H1 (cell line): ENCODE results near the gene DGAT2. TPM values are rescaled to one million over a fixed set of nuclear protein-coding genes. Genes with fewer than 3 reads are reported as not detected.

Experiments
- CTCF ChIA-PET: fragments of 300-600 bp; sonication (Branson Sonifier 250); formaldehyde crosslinking; loops from one replicate; lab custom pipeline; 2021; ENCODE audit not compliant: partially characterized antibody; lab: Charles Lee
- POLR2A ChIA-PET: fragments of 300-600 bp; sonication (Branson Sonifier 250); formaldehyde crosslinking; loops from one replicate; lab custom pipeline; 2021; ENCODE audit warnings: inconsistent platforms; ENCODE audit not compliant: partially characterized antibody; lab: Charles Lee
- DNase-seq, 2 experiments: peaks; one replicate each; pipeline versions ENCODE4 v3.0.0 to v3.0.0-alpha.2; 2010 to 2022; ENCODE audit warnings: low spot score in 2 of 2, low read depth in 1 of 2, mixed read lengths in 1 of 2
- FAIRE-seq: peaks from 2 replicates; lab custom pipeline; 2011; peaks lifted over from hg19 to GRCh38; lab: Jason Lieb, UNC
- H2AFZ ChIP-seq: 2 replicates; pipeline ENCODE4 v1.8.1; 2012; ENCODE audit warnings: low read length, inconsistent platforms
- H2AK5ac ChIP-seq: 2 replicates; pipeline ENCODE4 v1.6.1; 2013; ENCODE audit warnings: low read depth, low read length
- H2BK120ac ChIP-seq: replicated peaks from 2 replicates; pipeline ENCODE3; 2013; ENCODE audit warnings: low read depth, low read length, inconsistent platforms
- H2BK12ac ChIP-seq: 2 replicates; pipeline ENCODE4 v1.6.1; 2013; ENCODE audit warnings: low read depth, low read length
- H2BK15ac ChIP-seq: 2 replicates; pipeline ENCODE4 v1.6.1; 2013; ENCODE audit warnings: low read length
- H2BK20ac ChIP-seq: 2 replicates; pipeline ENCODE4 v1.6.1; 2013; ENCODE audit warnings: low read length
- H2BK5ac ChIP-seq: 2 replicates; pipeline ENCODE4 v1.6.1; 2013; ENCODE audit warnings: low read depth, low read length
- H3K14ac ChIP-seq: 2 replicates; pipeline ENCODE4 v1.6.1; 2013; ENCODE audit warnings: inconsistent platforms; ENCODE audit not compliant: insufficient read length
- H3K18ac ChIP-seq: 2 replicates; pipeline ENCODE4 v1.6.1; 2013; ENCODE audit warnings: low read length; ENCODE audit errors: extremely low read depth
- H3K23ac ChIP-seq: 2 replicates; pipeline ENCODE4 v1.6.1; 2013; ENCODE audit warnings: inconsistent platforms; ENCODE audit not compliant: insufficient read length
- H3K23me2 ChIP-seq: 2 replicates; pipeline ENCODE4 v1.6.1; 2013; ENCODE audit warnings: low read depth, low read length
- H3K27ac ChIP-seq: 2 replicates; pipeline ENCODE4 v1.6.1; 2011; ENCODE audit warnings: low read depth, low read length, inconsistent platforms
- H3K27me3 ChIP-seq, 4 experiments: replicated peaks in 1 of 4; 1 replicate in 1 of 4; 2 replicates in 3 of 4; pipeline versions ENCODE4 v1.6.1 to v1.8.1; 2011 to 2013; ENCODE audit warnings: low read length in 3 of 4, mild to moderate bottlenecking in 3 of 4, inconsistent platforms in 2 of 4, mixed read lengths in 2 of 4, moderate library complexity in 1 of 4; ENCODE audit not compliant: control insufficient read depth in 3 of 4, insufficient read depth in 3 of 4; ENCODE audit errors: extremely low read depth in 1 of 4
- H3K36me3 ChIP-seq, 4 experiments: 2 replicates each; pipeline versions ENCODE4 v1.6.1 to v1.8.1; 2011 to 2013; ENCODE audit warnings: mild to moderate bottlenecking in 4 of 4, low read length in 3 of 4, moderate library complexity in 2 of 4, control low read depth in 1 of 4, inconsistent platforms in 1 of 4; ENCODE audit not compliant: insufficient read depth in 4 of 4, control insufficient read depth in 2 of 4
- H3K4ac ChIP-seq: replicated peaks from 2 replicates; pipeline ENCODE3; 2013; ENCODE audit warnings: low read length, low read depth, mixed read lengths, inconsistent platforms; ENCODE audit not compliant: insufficient read length
- H3K4me1 ChIP-seq, 4 experiments: replicated peaks in 1 of 4; 1 replicate in 1 of 4; 2 replicates in 3 of 4; pipeline versions ENCODE4 v1.6.1 to v1.8.1; 2011 to 2013; ENCODE audit warnings: low read length in 3 of 4, inconsistent platforms in 2 of 4, mixed read lengths in 1 of 4; ENCODE audit not compliant: insufficient read depth in 4 of 4, control insufficient read depth in 3 of 4
- H3K4me2 ChIP-seq, 2 experiments: 2 replicates each; pipeline versions ENCODE4 v1.6.1 to v1.8.1; 2011 to 2013; ENCODE audit warnings: low read depth in 2 of 2, low read length in 2 of 2, control low read depth in 1 of 2, inconsistent platforms in 1 of 2, mild to moderate bottlenecking in 1 of 2; ENCODE audit not compliant: insufficient read depth in 1 of 2
- H3K4me3 ChIP-seq, 4 experiments: fragments of 200-600, 300-600 bp in 1 of 4; sonication (generic), shearing (Covaris generic), sonication (Bioruptor Twin) in 1 of 4; 2 replicates each; pipeline versions ENCODE4 v1.5.1 to v1.8.1; 2011 to 2016; ENCODE audit warnings: low read length in 4 of 4, low read depth in 3 of 4, control low read depth in 2 of 4, inconsistent platforms in 2 of 4, mild to moderate bottlenecking in 2 of 4, mixed read lengths in 1 of 4, moderate library complexity in 1 of 4; ENCODE audit not compliant: insufficient read depth in 2 of 4; ENCODE audit errors: extremely low read depth in 1 of 4
- H3K56ac ChIP-seq: replicated peaks from 2 replicates; pipeline ENCODE3; 2013; ENCODE audit warnings: low read depth, mild to moderate bottlenecking, mixed read lengths, low read length, inconsistent platforms; ENCODE audit not compliant: insufficient read length
- H3K79me1 ChIP-seq: 2 replicates; pipeline ENCODE4 v1.6.1; 2013; ENCODE audit warnings: low read depth, low read length, control low read depth
- H3K79me2 ChIP-seq, 2 experiments: 2 replicates each; pipeline versions ENCODE4 v1.6.1 to v1.8.1; 2012 to 2013; ENCODE audit warnings: low read length in 2 of 2, mild to moderate bottlenecking in 2 of 2, inconsistent platforms in 1 of 2; ENCODE audit not compliant: insufficient read depth in 2 of 2, control insufficient read depth in 1 of 2
- H3K9ac ChIP-seq, 4 experiments: replicated peaks in 1 of 4; 1 replicate in 1 of 4; 2 replicates in 3 of 4; pipeline versions ENCODE4 v1.6.1 to v1.8.1; 2011 to 2013; ENCODE audit warnings: low read depth in 3 of 4, low read length in 3 of 4, control low read depth in 2 of 4, mild to moderate bottlenecking in 2 of 4, moderate library complexity in 2 of 4, inconsistent platforms in 1 of 4; ENCODE audit errors: extremely low read depth in 1 of 4
- H3K9me3 ChIP-seq, 2 experiments: 2 replicates each; pipeline versions ENCODE4 v1.6.1 to v1.8.1; 2012 to 2013; ENCODE audit warnings: mild to moderate bottlenecking in 2 of 2, moderate library complexity in 2 of 2, control low read depth in 1 of 2, inconsistent platforms in 1 of 2, low read depth in 1 of 2, low read length in 1 of 2, mixed read lengths in 1 of 2; ENCODE audit not compliant: insufficient read depth in 2 of 2
- H4K20me1 ChIP-seq, 2 experiments: replicated peaks in 1 of 2; 2 replicates each; pipeline versions ENCODE3 to v1.8.1; 2011 to 2013; ENCODE audit warnings: inconsistent platforms in 2 of 2, low read length in 2 of 2, mild to moderate bottlenecking in 1 of 2; ENCODE audit not compliant: insufficient read depth in 2 of 2, control insufficient read depth in 1 of 2
- H4K5ac ChIP-seq: 2 replicates; pipeline ENCODE4 v1.6.1; 2013; ENCODE audit warnings: low read length, low read depth, mixed read lengths, inconsistent platforms; ENCODE audit not compliant: insufficient read length
- H4K8ac ChIP-seq: 2 replicates; pipeline ENCODE4 v1.8.0; 2013; ENCODE audit warnings: mild to moderate bottlenecking, moderate library complexity, low read length, inconsistent platforms; ENCODE audit not compliant: insufficient read depth; ENCODE audit errors: extremely low read depth
- H4K91ac ChIP-seq: replicated peaks from 2 replicates; pipeline ENCODE3; 2013; ENCODE audit warnings: low read length, mixed read lengths, inconsistent platforms; ENCODE audit not compliant: insufficient read length
- EGR1 ChIP-seq: IDR thresholded peaks from 2 replicates; pipeline ENCODE4 v1.6.1; 2011; ENCODE audit warnings: low read depth, low read length, borderline replicate concordance
- GABPA ChIP-seq: IDR thresholded peaks from 2 replicates; pipeline ENCODE4 v1.6.1; 2011; ENCODE audit warnings: mild to moderate bottlenecking, low read length, moderate library complexity, borderline replicate concordance; ENCODE audit not compliant: insufficient read depth
- MAFK ChIP-seq: IDR thresholded peaks from 2 replicates; pipeline ENCODE4 v1.6.1; 2012; ENCODE audit warnings: low read depth, mild to moderate bottlenecking, improper control_type of control experiment, low read length
- RXRA ChIP-seq: IDR thresholded peaks from 2 replicates; pipeline ENCODE4 v1.6.1; 2011; ENCODE audit warnings: low read depth, mild to moderate bottlenecking, low read length, moderate library complexity; ENCODE audit not compliant: insufficient read depth
- SIX5 ChIP-seq: IDR thresholded peaks from 2 replicates; pipeline ENCODE4 v1.6.1; 2011; ENCODE audit warnings: mild to moderate bottlenecking, low read depth, low read length
- TAF1 ChIP-seq: IDR thresholded peaks from 2 replicates; pipeline ENCODE4 v1.6.1; 2011; ENCODE audit warnings: mild to moderate bottlenecking, low read depth, low read length
- WGBS, 2 experiments: shearing (Covaris generic) in 1 of 2; methylation state at CpG; one replicate each; pipeline versions ENCODE4 v1.1.6 to v1.1.7; 2013 to 2015; ENCODE audit warnings: low lambda C conversion rate in 2 of 2, mixed read lengths in 2 of 2, inconsistent platforms in 1 of 2, low coverage in 1 of 2, missing lambda C conversion rate in 1 of 2; ENCODE audit not compliant: insufficient replicate concordance in 2 of 2, insufficient coverage in 1 of 2, insufficient read length in 1 of 2; ENCODE audit errors: extremely low coverage in 1 of 2, missing lambda C conversion rate in 1 of 2; 5-methylcytosine and 5-hydroxymethylcytosine counted together
- polyA plus RNA-seq, 7 experiments: library from polyadenylated mRNA; depleted of rRNA in 3 of 7; stranded (reverse) in 5 of 7; unstranded in 2 of 7; fragments of >200 nt in 5 of 7; fragments of 200-250 nt in 2 of 7; gene quantifications; 1 replicate in 5 of 7; 2 replicates in 1 of 7; 4 replicates in 1 of 7; pipeline versions ENCODE4 v1.2.1 to v1.2.3, GENCODE V29; 2011 to 2013; ENCODE audit warnings: missing spikeins in 2 of 7, mixed read lengths in 2 of 7
- total RNA-seq: library from RNA; stranded (reverse); fragmentation: NEBNext Ultra II Directional; extraction: Animal tissue kit (Norgen Biotek cat#: 25700); gene quantifications from 2 replicates; pipeline ENCODE4 v1.2.1, GENCODE V29; 2021

The DGAT2 gene
- total and polyA plus RNA-seq, 2 of the 8 experiments (the other 6 are each of a cell fraction or from before 2014, with no cell fraction given) = 3.2 to 5.9 TPM

DNA sequence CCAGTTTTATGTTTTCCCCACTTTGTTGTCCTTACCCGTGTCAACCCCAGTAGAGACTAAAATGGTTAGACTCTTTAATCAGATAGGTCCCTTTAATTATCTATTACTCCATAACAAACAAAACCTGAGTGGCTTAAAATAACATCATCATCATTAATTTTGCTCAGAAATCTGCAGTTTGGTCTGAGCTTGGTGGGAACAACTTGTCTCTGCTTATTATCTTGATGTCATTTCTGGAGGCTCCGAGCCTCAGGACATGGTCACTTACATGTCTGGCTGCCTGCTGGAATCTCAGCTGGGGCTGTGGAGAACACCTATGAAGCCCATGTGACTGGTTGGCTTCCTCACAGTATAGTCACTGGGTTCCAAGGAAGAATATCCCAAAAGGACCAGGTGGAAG is 73.2 kb downstream of the DGAT2 start:
- H3K27ac ChIP-seq = no peak overlapping the region
- no peak overlapping the region for H3K9ac ChIP-seq
- CTCF ChIA-PET = interaction anchor here (1.0 kb wide), 1 partner anchor 9 kb away, joined by 3 read pairs; no protein-coding TSS in a partner anchor
- H2BK15ac ChIP-seq = no peak overlapping the region
- H3K4ac ChIP-seq = no peak overlapping the region
- no peaks in the 10 kb centered on the region for H3K4me1 ChIP-seq
- no peak overlapping the region for H4K5ac ChIP-seq
- POLR2A ChIA-PET = no interaction called here
- no peaks in the 10 kb centered on the region for H3K23me2 ChIP-seq
- H4K8ac ChIP-seq = no peak overlapping the region
- H3K79me1 ChIP-seq = no peaks in the 10 kb centered on the region; the same call in 1 of the 2 replicates
- H3K14ac ChIP-seq = no peak overlapping the region
- no peak overlapping the region for H3K4me3 ChIP-seq
- H2BK12ac ChIP-seq = no peak overlapping the region
- 97% methylated on average over 2 of the region's 2 CpGs; no CpG with 5 or more reads in 1 of the 2 experiments for WGBS, 2 experiments
- H2AK5ac ChIP-seq = no peak overlapping the region
- no peak overlapping the region for H3K4me2 ChIP-seq
- no peak overlapping the region for H3K18ac ChIP-seq
- H4K91ac ChIP-seq = no peak overlapping the region
- no peak overlapping the region for H2BK20ac ChIP-seq
- no peak for DNase-seq
- H3K36me3 ChIP-seq = no peaks in the 10 kb centered on the region
- H3K79me2 ChIP-seq = peaks cover 0 to 14% of the 10 kb centered on the region in 2 experiments; a peak in 2 of 4 replicates
- H3K27me3 ChIP-seq = no peaks in the 10 kb centered on the region
- H4K20me1 ChIP-seq = no peaks in the 10 kb centered on the region
- no peak overlapping the region for H2AFZ ChIP-seq
- FAIRE-seq = no peak
- no peak overlapping the region for H3K56ac ChIP-seq
- TF ChIP-seq EGR1 (no peak), RXRA (no peak), MAFK (no peak), SIX5 (no peak), TAF1 (no peak), GABPA (no peak)
- H2BK5ac ChIP-seq = no peak overlapping the region
- H3K9me3 ChIP-seq = no peaks in the 10 kb centered on the region
- H2BK120ac ChIP-seq = no peak overlapping the region
- H3K23ac ChIP-seq = no peak overlapping the region
